ENCODE measurements around the gene AJUBA. TPM values are rescaled to one million over a fixed set of nuclear protein-coding genes. Genes with fewer than 3 reads are reported as not detected.

AJUBA gene
- total RNA-seq, 4 donors from 2014 or later: 66.0 to 120 (median 79.2) TPM

DNA sequence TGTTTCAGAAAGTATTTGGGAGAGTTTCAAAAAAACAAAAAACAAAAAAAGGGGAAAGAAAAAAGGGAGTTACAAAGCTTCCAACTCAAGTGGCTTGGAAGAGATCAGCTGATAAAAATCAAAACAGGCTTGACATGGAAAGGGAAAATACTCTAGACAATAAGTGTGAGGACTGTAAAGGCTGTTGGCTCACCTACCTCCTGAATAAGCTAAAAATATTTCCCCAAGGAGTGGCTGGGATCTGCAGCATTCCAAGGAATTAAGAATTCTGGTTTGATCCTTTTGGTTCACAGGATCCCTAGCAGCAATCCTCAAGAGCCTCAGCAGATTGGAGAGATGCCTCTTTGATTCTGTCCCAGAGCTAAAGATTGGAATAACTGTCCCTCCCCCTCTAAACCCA, 11.2 kb upstream of the AJUBA start:
- Histone ChIP-seq H3K4me3 (no peak overlapping the region), H3K36me3 (peaks cover 25% of the 10 kb centered on the region), H3K9me3 (no peaks in the 10 kb centered on the region), H3K27me3 (no peaks in the 10 kb centered on the region), H3K27ac (no peak overlapping the region), H3K4me1 (peaks cover 5% of the 10 kb centered on the region)
- DNase-seq (ENCODE audit: low spot score in 2 of 2): no peak
- TF ChIP-seq EP300 (IDR thresholded peaks at IDR 0.05) (no peak), POLR2A (IDR thresholded peaks at IDR 0.05) (no peak), POLR2AphosphoS5 (IDR thresholded peaks at IDR 0.05) (no peak)
- TF ChIP-seq, protein P1, sequence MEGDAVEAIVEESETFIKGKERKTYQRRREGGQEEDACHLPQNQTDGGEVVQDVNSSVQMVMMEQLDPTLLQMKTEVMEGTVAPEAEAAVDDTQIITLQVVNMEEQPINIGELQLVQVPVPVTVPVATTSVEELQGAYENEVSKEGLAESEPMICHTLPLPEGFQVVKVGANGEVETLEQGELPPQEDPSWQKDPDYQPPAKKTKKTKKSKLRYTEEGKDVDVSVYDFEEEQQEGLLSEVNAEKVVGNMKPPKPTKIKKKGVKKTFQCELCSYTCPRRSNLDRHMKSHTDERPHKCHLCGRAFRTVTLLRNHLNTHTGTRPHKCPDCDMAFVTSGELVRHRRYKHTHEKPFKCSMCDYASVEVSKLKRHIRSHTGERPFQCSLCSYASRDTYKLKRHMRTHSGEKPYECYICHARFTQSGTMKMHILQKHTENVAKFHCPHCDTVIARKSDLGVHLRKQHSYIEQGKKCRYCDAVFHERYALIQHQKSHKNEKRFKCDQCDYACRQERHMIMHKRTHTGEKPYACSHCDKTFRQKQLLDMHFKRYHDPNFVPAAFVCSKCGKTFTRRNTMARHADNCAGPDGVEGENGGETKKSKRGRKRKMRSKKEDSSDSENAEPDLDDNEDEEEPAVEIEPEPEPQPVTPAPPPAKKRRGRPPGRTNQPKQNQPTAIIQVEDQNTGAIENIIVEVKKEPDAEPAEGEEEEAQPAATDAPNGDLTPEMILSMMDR (IDR thresholded peaks at IDR 0.05): no peak

DNA sequence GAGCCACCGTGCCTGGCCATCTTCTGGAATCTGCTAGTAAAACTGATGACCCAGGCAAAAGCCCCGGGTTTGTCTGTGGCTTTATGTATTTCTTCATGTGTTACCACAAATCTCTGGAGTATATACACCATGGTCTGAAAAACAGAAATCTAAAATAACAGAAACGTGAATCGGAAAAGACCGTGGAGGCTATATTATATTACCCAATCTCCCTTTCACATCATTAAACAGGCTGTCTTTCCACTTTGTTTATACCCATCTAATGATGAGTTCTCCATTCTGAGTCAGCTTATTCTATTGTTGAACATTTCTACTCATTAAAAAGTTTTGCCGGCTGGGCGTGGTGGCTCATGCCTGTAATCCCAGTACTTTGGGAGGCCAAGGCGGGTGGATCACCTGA, 9.5 kb upstream of the AJUBA start:
- H3K4me1 ChIP-seq: peaks cover 5% of the 10 kb centered on the region
- 94% methylated on average over 8 of the region's 8 CpGs for WGBS
- no peaks in the 10 kb centered on the region for H3K9me3 ChIP-seq
- TF ChIP-seq POLR2AphosphoS5 (IDR thresholded peaks at IDR 0.05) (no peak), POLR2A (IDR thresholded peaks at IDR 0.05) (no peak), EP300 (IDR thresholded peaks at IDR 0.05) (no peak)
- TF ChIP-seq, protein P1 (IDR thresholded peaks at IDR 0.05): no peak
- no peak overlapping the region for H3K4me3 ChIP-seq
- DNase-seq (ENCODE audit: low spot score in 2 of 2): peak in 1 of 2 donors; percentile 34
- H3K36me3 ChIP-seq: peaks cover 27% of the 10 kb centered on the region
- H3K27ac ChIP-seq: no peak overlapping the region
- H3K27me3 ChIP-seq: no peaks in the 10 kb centered on the region

DNA sequence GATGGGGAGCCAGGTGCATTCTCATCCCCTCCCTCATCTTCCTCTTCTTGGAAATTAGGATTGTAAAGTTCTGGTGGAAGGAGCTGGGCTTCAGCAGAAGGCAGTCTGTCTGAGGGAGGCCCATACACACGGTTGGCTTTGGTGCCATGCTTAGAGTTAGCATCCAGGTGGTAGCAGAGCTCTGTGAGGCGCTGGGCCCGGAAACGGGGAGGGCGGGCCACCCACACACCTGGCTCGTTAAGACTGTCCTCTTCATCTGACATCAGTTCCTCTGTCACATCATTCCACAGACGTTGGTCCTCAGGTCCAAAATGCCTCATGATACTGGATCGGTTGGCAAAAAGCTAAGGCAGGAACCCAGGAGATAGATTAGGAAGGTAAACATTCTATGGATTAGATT, 4.9 kb upstream of the AJUBA start:
- H3K4me1 ChIP-seq: peaks cover 12% of the 10 kb centered on the region
- no peaks in the 10 kb centered on the region for H3K27me3 ChIP-seq
- peak; percentile 44 to 63 for DNase-seq (ENCODE audit: low spot score in 2 of 2)
- TF ChIP-seq, protein P1 (IDR thresholded peaks at IDR 0.05): no peak
- TF ChIP-seq POLR2AphosphoS5 (IDR thresholded peaks at IDR 0.05): no peak
- no peak for TF ChIP-seq EP300 (IDR thresholded peaks at IDR 0.05)
- no peak for TF ChIP-seq POLR2A (IDR thresholded peaks at IDR 0.05)
- no peak overlapping the region for H3K27ac ChIP-seq
- 81% methylated on average over 8 of the region's 8 CpGs for WGBS
- no peaks in the 10 kb centered on the region for H3K9me3 ChIP-seq
- peaks cover 27% of the 10 kb centered on the region for H3K36me3 ChIP-seq
- H3K4me3 ChIP-seq: no peak overlapping the region

DNA sequence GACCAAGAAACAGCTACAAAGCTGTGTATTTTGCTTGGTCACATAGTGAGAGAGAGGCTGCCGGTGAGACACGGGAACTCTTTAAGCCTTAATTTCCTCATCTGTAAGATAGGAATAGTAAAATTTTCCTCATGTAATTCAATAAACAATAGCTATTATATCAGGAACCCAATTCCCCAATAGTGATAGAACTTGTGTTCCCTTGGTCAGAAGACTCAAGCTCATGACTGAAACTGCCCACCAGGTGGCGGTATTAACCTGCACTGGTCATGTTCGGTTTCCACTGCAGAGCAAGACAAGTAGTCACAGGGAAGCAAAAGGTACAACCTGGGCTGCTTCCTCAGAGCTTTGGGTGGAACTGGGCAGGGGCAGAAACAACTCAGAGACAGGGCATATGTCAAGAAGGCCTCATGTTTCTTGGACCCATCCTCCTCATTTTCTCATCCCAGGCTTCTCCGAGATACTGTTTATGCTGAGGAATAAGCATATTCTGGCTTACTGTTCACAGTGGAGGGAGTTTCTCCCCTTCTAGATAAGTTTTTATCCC, 4.2 kb upstream of the AJUBA start:
- H3K27ac ChIP-seq: no peak overlapping the region
- no peaks in the 10 kb centered on the region for H3K27me3 ChIP-seq
- H3K36me3 ChIP-seq: peaks cover 26% of the 10 kb centered on the region
- no peaks in the 10 kb centered on the region for H3K9me3 ChIP-seq
- no peak overlapping the region for H3K4me3 ChIP-seq
- peak; percentile 93 to 95 for DNase-seq (ENCODE audit: low spot score in 2 of 2)
- peaks cover 14% of the 10 kb centered on the region for H3K4me1 ChIP-seq
- TF ChIP-seq, protein P1 (IDR thresholded peaks at IDR 0.05): peak; percentile 82 to 86
- TF ChIP-seq POLR2A (IDR thresholded peaks at IDR 0.05): no peak
- WGBS: 23% methylated on average over 5 of the region's 5 CpGs

DNA sequence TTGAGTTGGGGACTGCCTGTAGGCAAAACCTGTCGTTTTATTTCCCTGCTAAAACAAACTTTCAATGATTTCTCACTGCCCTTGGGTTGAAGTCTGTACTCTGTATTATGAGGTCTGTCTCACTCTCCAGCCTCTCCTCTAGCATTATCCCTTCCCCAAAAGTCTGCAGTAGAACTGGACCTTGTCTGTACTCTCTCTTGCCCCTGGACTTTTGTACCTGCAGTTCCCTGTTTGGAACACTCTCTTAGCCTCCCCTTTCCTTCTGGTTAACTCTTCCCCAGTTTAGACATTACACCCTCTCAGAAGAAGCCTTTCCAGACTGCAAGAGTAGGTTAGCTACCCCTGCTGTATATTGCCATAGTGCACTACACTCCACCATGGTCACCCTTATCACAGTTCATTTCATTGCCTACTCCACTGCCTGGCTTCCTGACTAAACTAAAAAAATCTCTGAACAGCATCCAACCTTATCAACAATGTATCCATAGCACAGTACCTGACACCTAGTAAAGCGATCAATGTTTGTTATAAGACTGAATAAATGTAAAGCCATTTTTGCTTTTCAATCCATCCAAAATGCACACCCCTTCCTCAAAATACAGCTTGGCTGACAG, 3.6 kb upstream of the AJUBA start:
- WGBS: 55% methylated on average over 2 of the region's 2 CpGs
- DNase-seq (ENCODE audit: low spot score in 2 of 2): no peak
- Histone ChIP-seq H3K4me1 (peaks cover 19% of the 10 kb centered on the region), H3K27me3 (no peaks in the 10 kb centered on the region), H3K4me3 (no peak overlapping the region), H3K36me3 (peaks cover 20% of the 10 kb centered on the region), H3K9me3 (no peaks in the 10 kb centered on the region), H3K27ac (no peak overlapping the region)
- TF ChIP-seq POLR2AphosphoS5 (IDR thresholded peaks at IDR 0.05) (no peak), EP300 (IDR thresholded peaks at IDR 0.05) (no peak), POLR2A (IDR thresholded peaks at IDR 0.05) (no peak)
- TF ChIP-seq, protein P1 (IDR thresholded peaks at IDR 0.05): no peak
